HG03045 (cell line): ENCODE measurements around the gene PARL.
"Not testable (repeated sequence)": the region's sequence is repeated elsewhere in the genome, so short reads cannot be mapped to it uniquely, and the experiment has no call there.

Experiments used
- ATAC-seq: cut with Tn5 transposase; IDR thresholded peaks from one replicate; pipeline ENCODE4 v1.9.1; 2021; ENCODE audit warnings: mild to moderate bottlenecking, moderate library complexity; ENCODE audit not compliant: unreplicated experiment

PARL gene

GRCh38 chr3:183792976-183793375 is 91.7 kb downstream of the PARL start:
- no peak for ATAC-seq

GRCh38 chr3:183790700-183791099 is 94.0 kb downstream of the PARL start:
- no peak for ATAC-seq

- no peak for ATAC-seq
Measured at GRCh38 chr3:183789826-183790225, 94.9 kb downstream of the PARL start.

GRCh38 chr3:183784503-183784902 is 100.2 kb downstream of the PARL start:
- not testable (repeated sequence) for ATAC-seq

- ATAC-seq: no peak
Measured at GRCh38 chr3:183782576-183783276, 102.0 kb downstream of the PARL start.

GRCh38 chr3:183781246-183781645 is 103.4 kb downstream of the PARL start:
- no peak for ATAC-seq

- no peak for ATAC-seq
Measured at GRCh38 chr3:183779896-183780465, 104.7 kb downstream of the PARL start.
